Measurements from ENCODE around the gene RCN2.

The RCN2 gene

DNA sequence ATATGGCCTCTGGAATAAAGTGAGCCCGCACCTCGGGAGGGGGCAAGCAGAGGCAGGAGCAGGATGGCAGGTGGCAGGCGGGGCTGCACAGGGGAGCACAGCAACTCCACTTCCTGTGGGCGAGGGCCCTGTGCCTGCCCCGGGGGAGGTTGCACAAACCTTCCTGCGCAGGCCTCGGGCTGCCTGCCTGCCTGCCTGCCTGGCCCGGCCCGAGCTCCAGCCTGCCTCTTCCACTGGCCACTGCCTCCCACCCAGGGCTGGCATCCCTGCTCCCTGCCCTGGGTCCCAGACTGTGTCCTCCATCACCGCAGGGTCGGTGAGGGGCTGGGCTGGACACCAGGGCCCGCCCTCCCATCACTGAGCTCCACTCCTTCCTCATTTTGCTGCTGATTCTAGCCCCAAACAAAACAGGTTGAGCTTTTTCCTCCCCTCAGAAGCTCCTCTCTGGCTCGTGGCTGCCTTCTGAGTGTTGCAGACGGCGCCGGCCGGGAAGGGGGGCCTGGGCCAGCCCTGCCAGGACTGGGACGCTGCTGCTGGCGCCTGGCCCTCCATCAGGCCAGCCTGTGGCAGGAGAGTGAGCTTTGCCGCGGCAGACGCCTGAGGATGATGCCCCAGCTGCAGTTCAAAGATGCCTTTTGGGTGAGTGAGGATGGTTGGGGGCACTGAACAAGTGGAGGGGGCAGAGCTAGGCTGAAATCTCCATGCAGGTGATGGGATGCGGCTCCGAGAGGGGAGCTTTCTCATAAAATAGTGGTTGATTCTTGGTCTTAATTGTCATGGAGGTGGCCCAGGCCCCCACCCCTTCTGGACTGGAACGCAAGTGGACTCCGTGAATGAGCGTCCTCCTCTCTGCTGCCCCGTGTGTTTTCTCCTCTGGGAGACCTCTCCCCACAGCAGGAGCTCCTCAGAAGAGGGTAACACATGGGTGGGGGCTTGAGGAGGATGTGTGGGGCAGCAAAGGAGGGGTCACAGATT, 63.7 kb downstream of the RCN2 start, which contains the start of gene PSTPIP1:
Gene PSTPIP1, plus strand, starts transcription at position 156 of the 975 bp plus-strand sequence. Its CDS starts 448 bp downstream, at position 604.
- peak; percentile 64 for DNase-seq (ENCODE audit: extremely low spot score)
- POLR2A ChIA-PET = no interaction called here
- CTCF ChIA-PET = interaction anchor here (0.7 to 2.6 kb wide), 11 partner anchors 9 to 805 kb away, joined by 3 to 12 read pairs (median 3); no protein-coding TSS in a partner anchor
- TF ChIP-seq, protein P1, sequence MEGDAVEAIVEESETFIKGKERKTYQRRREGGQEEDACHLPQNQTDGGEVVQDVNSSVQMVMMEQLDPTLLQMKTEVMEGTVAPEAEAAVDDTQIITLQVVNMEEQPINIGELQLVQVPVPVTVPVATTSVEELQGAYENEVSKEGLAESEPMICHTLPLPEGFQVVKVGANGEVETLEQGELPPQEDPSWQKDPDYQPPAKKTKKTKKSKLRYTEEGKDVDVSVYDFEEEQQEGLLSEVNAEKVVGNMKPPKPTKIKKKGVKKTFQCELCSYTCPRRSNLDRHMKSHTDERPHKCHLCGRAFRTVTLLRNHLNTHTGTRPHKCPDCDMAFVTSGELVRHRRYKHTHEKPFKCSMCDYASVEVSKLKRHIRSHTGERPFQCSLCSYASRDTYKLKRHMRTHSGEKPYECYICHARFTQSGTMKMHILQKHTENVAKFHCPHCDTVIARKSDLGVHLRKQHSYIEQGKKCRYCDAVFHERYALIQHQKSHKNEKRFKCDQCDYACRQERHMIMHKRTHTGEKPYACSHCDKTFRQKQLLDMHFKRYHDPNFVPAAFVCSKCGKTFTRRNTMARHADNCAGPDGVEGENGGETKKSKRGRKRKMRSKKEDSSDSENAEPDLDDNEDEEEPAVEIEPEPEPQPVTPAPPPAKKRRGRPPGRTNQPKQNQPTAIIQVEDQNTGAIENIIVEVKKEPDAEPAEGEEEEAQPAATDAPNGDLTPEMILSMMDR (IDR thresholded peaks at IDR 0.05; ENCODE audit: control extremely low read depth, extremely low read depth, low read depth, missing control alignments) = no peak

DNA sequence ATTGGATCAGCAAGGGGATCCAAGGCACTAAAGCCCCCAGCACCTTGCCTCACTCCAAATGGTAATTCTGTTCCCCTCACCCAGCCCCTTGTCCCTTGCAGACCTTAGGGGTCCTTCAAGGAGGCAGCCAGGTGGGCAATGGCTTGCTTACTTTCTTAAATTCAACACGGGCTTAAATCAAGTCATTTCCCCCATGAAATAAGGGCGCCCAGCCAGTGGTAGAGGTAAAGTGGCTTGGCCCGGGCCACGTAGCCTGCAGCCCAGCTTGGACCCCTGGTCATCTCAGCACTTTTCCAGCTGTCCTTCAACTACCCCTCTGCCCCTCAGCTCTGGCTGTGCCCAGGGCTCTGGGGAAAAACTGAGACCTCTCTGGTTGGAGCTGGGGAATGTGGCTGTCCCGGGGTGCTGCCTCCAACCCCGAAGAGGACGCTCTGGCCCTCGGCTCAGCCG, 64.6 kb downstream of the RCN2 start:
- DNase-seq (ENCODE audit: extremely low spot score) = no peak
- ChIA-PET CTCF (interaction anchor here (0.6 to 2.2 kb wide), 5 partner anchors 12 to 23 kb away, joined by 3 to 10 read pairs (median 3); no protein-coding TSS in a partner anchor), POLR2A (no interaction called here)
- TF ChIP-seq, protein P1 (IDR thresholded peaks at IDR 0.05; ENCODE audit: control extremely low read depth, extremely low read depth, low read depth, missing control alignments) = no peak

DNA sequence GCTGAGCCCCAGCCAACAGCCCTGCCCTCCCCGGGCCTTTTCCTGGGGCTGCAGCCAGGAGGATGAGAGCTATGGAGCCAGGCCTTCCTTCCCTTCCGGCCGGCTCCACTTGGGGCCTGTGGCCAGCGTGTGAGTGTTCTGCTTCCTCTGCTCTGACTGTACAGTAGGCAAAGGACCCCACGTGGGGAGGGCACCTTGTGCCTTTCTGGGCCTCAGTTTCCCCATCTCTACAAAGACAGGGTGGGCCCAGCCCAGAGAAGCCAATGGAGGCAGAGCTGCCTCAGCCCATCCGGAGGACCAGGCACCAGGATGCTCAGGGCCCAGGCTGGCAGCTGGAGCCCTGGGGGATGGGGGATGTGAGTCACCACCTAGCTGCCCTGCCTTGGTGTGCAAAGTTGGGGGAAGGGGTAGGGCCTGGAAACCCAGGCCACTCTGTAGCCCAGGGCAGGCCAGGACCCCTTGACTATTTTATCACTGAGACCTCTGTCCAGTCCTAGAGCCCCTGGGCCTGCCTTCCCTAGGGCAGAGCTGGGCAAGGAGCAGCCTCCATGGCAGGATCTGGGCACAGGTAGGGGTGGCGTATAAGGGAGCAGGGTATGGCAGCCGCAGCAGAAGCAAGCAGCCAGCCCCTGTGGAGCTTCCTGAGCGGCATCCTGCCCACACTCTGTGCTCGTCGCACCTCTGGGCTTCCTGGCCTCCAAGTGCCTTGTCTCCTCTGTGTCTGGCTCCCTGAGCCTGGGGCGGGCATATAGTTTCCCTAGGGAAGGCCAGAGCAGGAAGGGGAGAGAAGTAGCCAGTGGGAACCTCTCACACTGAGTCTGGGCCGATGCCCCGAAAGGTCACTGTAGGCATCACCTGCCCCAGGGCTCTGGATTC, 65.2 kb downstream of the RCN2 start:
- DNase-seq (ENCODE audit: extremely low spot score) = no peak
- ChIA-PET POLR2A (no interaction called here), CTCF (interaction anchor here (0.6 to 2.9 kb wide), 6 partner anchors 8 to 17 kb away, joined by 3 to 10 read pairs (median 6); no protein-coding TSS in a partner anchor)
- TF ChIP-seq, protein P1 (IDR thresholded peaks at IDR 0.05; ENCODE audit: control extremely low read depth, extremely low read depth, low read depth, missing control alignments) = no peak

DNA sequence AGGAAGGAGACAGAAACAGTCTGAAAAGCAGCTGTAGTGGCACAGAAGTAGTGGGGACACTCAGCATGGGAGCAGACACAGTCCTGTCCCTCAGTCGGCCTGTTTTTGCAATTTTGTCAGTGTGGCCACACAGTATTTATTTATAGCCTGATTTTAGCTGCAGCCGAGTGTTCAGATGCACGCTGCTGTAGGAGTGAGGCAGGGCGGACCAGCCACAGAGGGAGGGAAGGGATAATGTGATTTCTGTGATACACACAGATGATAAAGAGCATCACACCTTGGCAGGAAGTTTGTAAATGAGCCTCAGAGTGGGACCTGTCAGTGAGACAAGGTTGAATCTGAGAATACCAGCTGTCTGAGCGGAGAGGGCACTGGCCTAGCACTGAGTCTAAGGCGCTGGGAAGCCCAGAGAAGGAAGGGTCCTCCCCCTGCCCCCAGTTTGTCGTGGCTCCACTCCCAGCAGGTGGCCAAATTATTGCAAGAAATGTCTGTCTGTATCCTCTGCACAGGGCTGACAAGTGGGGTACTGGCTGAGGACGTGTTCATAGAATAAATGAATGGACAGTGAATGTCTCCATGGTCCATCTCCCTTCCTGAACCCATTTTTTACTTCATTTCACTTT, 67.2 kb downstream of the RCN2 start:
- TF ChIP-seq, protein P1 (IDR thresholded peaks at IDR 0.05; ENCODE audit: control extremely low read depth, extremely low read depth, low read depth, missing control alignments) = no peak
- DNase-seq (ENCODE audit: extremely low spot score) = no peak
- ChIA-PET CTCF (interaction anchor here (0.9 to 2.9 kb wide), 9 partner anchors 10 to 34 kb away, joined by 3 to 10 read pairs (median 4); no protein-coding TSS in a partner anchor), POLR2A (no interaction called here)

DNA sequence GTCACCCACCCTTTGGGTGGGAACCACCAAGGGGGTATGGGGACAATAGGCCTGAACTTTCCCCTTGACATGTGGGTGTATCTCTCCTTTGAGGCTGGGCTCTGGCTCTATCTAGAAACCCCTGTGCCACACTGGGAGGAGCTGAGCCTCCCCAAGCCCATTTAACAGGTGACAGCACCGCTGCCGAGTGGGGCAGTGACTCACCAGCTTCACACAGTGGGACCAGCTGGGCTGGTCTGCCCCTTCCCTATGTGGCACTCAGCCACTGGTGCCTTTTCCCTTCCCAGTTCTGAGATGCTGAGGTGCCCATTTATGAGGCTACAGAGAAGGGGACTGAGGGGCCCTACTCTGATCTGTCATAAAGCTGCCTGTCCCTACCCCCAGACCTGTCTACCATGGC, 68.4 kb downstream of the RCN2 start:
- ChIA-PET POLR2A (no interaction called here), CTCF (interaction anchor here (2.9 kb wide), 1 partner anchor 11 kb away, joined by 10 read pairs; no protein-coding TSS in a partner anchor)
- TF ChIP-seq, protein P1 (IDR thresholded peaks at IDR 0.05; ENCODE audit: control extremely low read depth, extremely low read depth, low read depth, missing control alignments) = no peak
- no peak for DNase-seq (ENCODE audit: extremely low spot score)

Data from GM10248 (cell line).